ENCODE results near the gene OR9G1. TPM values are rescaled to one million over a fixed set of nuclear protein-coding genes. Genes with fewer than 3 reads are reported as not detected.

Gene OR9G1
- total and polyA plus RNA-seq, 4 donors, result not detected

- ATAC-seq (ENCODE audit: insufficient read depth, low FRiP score), result no peak
- H3K4me1 ChIP-seq (ENCODE audit: control insufficient read depth in 5 of 5, insufficient read depth in 5 of 5, low read length in 5 of 5), result no peaks in the 10 kb centered on the region
- 68 to 71% methylated on average over 8 of the region's 8 CpGs for WGBS, 2 donors
These were observed 2.1 kb downstream of the OR9G1 start for GRCh38 chr11:56700914-56701485.

GRCh38 chr11:56705784-56706396 is 7.0 kb downstream of the OR9G1 start:
- ATAC-seq (ENCODE audit: insufficient read depth, low FRiP score) (no peak), DNase-seq (no peak)
- H3K36me3 ChIP-seq (ENCODE audit: control insufficient read depth in 4 of 4, insufficient read depth in 4 of 4, low read length in 4 of 4), result no peaks in the 10 kb centered on the region
- TF ChIP-seq CTCF (IDR thresholded peaks at IDR 0.05; ENCODE audit: control extremely low read depth, extremely low read depth), result no peak
- H3K27me3 ChIP-seq (ENCODE audit: control insufficient read depth in 3 of 3, insufficient read depth in 3 of 3, low read length in 2 of 3), result no peaks in the 10 kb centered on the region
- peaks cover 0 to 7% (median 0%) of the 10 kb centered on the region in 4 donors for H3K9me3 ChIP-seq (ENCODE audit: control insufficient read depth in 4 of 4, insufficient read depth in 3 of 4, low read length in 3 of 4)
- H3K4me3 ChIP-seq, result no peak overlapping the region
- no peaks in the 10 kb centered on the region for H3K4me1 ChIP-seq (ENCODE audit: control insufficient read depth in 5 of 5, insufficient read depth in 5 of 5, low read length in 5 of 5)
- no peak overlapping the region for H3K9ac ChIP-seq (ENCODE audit: insufficient read depth in 1 of 2, low read length in 2 of 2)
- 66 to 78% methylated on average over 1 of the region's 1 CpG for WGBS, 2 donors
- H3K27ac ChIP-seq (ENCODE audit: low read depth in 1 of 2, low read length in 1 of 2), result no peak overlapping the region

More at GRCh38 chr11:56700914-56701485, 2.1 kb downstream of the OR9G1 start:
- peaks cover 0 to 3% (median 0%) of the 10 kb centered on the region in 4 donors for H3K9me3 ChIP-seq (ENCODE audit: control insufficient read depth in 4 of 4, insufficient read depth in 3 of 4, low read length in 3 of 4)
- no peak for DNase-seq
- H3K9ac ChIP-seq (ENCODE audit: insufficient read depth in 1 of 2, low read length in 2 of 2), result no peak overlapping the region
- no peaks in the 10 kb centered on the region for H3K27me3 ChIP-seq (ENCODE audit: control insufficient read depth in 3 of 3, insufficient read depth in 3 of 3, low read length in 2 of 3)
- H3K36me3 ChIP-seq (ENCODE audit: control insufficient read depth in 4 of 4, insufficient read depth in 4 of 4, low read length in 4 of 4), result no peaks in the 10 kb centered on the region
- H3K4me3 ChIP-seq, result no peak overlapping the region
- no peak for TF ChIP-seq CTCF (IDR thresholded peaks at IDR 0.05; ENCODE audit: control extremely low read depth, extremely low read depth)
- H3K27ac ChIP-seq (ENCODE audit: low read depth in 1 of 2, low read length in 1 of 2), result no peak overlapping the region

GRCh38 chr11:56706486-56706885 is 7.6 kb downstream of the OR9G1 start:
- Histone ChIP-seq H3K36me3 (ENCODE audit: control insufficient read depth in 4 of 4, insufficient read depth in 4 of 4, low read length in 4 of 4) (no peaks in the 10 kb centered on the region), H3K27ac (ENCODE audit: low read depth in 1 of 2, low read length in 1 of 2) (no peak overlapping the region), H3K27me3 (ENCODE audit: control insufficient read depth in 3 of 3, insufficient read depth in 3 of 3, low read length in 2 of 3) (no peaks in the 10 kb centered on the region), H3K4me1 (ENCODE audit: control insufficient read depth in 5 of 5, insufficient read depth in 5 of 5, low read length in 5 of 5) (no peaks in the 10 kb centered on the region), H3K4me3 (no peak overlapping the region), H3K9me3 (ENCODE audit: control insufficient read depth in 4 of 4, insufficient read depth in 3 of 4, low read length in 3 of 4) (peaks cover 0 to 7% (median 0%) of the 10 kb centered on the region in 4 donors), H3K9ac (ENCODE audit: insufficient read depth in 1 of 2, low read length in 2 of 2) (no peak overlapping the region)
- WGBS, 2 donors, result 83 to 100% methylated on average over 2 of the region's 2 CpGs
- DNase-seq, result no peak
- no peak for TF ChIP-seq CTCF (IDR thresholded peaks at IDR 0.05; ENCODE audit: control extremely low read depth, extremely low read depth)
- ATAC-seq (ENCODE audit: insufficient read depth, low FRiP score), result no peak
